Adipose tissue (tissue), 3 donors: ENCODE results near the gene PLEKHA8. TPM values are rescaled to one million over a fixed set of nuclear protein-coding genes. Genes with fewer than 3 reads are reported as not detected.

Experiments
- H3K27ac ChIP-seq: one replicate; pipeline ENCODE4 v1.5.1; 2013; ENCODE audit warnings: low read depth, low read length
- WGBS, 3 donors: extraction: QIAGEN DNeasy Blood & Tissue Kit; methylation state at CpG; one replicate each; pipeline ENCODE4 v1.1.7; 2013; 5-methylcytosine and 5-hydroxymethylcytosine counted together
- polyA plus RNA-seq, 3 donors: library from polyadenylated mRNA; stranded (reverse); fragments of 200-250 nt; gene quantifications; one replicate each; pipeline ENCODE4 v1.2.3, GENCODE V29; 2013
- donor health status: healthy with polysubstance abuse.
- donor health status: Bipolar disorder and iron deficiency.
- donor health status: healthy.

PLEKHA8 gene
- polyA plus RNA-seq, 3 donors: 2.1 to 3.5 (median 3.0) TPM

DNA sequence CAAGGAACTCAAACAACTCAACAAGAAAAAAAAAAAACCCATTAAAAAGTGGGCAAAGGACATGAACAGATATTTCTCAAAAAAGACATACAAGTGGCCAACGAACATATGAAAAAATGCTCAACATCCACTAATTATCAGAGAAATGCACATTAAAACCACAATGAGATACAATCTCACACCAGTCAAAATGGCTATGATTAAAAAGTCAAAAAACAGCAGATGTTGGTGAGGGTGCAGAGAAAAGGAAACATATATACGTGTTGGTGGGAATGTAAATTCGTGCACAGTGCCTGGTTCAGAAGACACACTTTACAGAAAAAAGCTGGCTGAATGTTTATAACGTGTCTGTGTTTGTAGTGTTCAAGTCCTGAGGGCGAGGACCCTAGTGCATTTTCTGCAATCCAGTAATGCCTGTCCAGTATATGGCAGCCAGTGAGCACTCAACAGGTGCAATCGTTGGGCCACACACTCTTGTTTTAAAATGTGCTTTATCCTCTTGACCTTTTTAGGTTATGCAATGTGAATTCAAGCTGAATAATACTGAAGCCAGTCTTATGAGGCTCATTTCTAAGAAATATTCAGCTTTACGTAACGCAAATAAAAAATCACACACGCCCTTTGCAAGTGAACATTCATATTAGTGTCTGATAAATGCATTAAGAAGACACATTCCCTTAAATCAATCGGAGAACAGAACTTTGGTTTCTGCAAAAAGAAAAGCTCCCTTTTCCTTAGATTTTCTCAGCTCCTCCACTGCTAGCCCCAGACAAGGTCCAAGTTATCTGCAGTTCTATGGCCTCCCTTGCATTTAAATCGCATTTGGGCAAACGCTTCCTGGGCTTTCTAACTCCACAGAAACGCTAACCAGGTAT, 105.8 kb downstream of the PLEKHA8 start:
- 24 to 42% (median 34%) methylated on average over 13 of the region's 13 CpGs for WGBS, 3 donors
- peak overlapping the region; percentile 35 for H3K27ac ChIP-seq

DNA sequence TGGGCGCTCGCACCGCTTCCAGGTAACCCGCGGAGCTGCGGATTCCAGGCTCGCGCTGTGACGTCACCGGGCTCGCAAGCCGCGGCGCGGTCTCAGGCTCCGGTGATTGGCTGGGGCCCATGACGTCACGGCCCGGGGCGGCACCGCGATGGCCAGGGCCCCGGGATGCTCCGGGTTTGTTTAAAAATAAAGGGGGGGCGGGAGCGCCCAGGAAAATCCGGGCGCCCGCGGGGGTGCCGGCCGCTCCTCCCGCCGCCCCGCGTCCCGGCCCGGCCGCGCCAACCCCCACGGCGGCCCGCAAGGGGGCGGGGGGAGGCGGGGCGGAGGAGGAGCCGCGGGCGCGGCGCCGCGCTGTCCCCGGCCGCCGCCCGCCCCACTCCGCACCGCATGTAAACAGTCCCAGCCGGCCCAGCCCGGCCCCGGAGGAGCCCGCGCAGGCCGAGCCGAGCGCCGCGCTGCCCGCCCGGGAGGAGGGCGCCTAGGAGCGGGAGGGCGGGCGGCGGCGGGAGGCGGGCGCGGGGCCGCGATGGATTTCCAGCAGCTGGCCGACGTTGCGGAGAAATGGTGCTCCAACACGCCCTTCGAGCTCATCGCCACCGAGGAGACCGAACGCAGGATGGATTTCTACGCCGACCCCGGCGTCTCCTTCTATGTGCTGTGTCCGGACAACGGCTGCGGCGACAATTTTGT, 106.5 kb downstream of the PLEKHA8 start, which contains the start of gene MTURN:
Gene MTURN, plus strand, starts transcription at position 376 of the 690 bp plus-strand sequence. Its CDS starts 151 bp downstream, at position 527.
- peak within 1 kb of the TSS; percentile 35 for H3K27ac ChIP-seq
- WGBS, 3 donors: 0% methylated on average over 75 to 99 of the region's 99 CpGs

DNA sequence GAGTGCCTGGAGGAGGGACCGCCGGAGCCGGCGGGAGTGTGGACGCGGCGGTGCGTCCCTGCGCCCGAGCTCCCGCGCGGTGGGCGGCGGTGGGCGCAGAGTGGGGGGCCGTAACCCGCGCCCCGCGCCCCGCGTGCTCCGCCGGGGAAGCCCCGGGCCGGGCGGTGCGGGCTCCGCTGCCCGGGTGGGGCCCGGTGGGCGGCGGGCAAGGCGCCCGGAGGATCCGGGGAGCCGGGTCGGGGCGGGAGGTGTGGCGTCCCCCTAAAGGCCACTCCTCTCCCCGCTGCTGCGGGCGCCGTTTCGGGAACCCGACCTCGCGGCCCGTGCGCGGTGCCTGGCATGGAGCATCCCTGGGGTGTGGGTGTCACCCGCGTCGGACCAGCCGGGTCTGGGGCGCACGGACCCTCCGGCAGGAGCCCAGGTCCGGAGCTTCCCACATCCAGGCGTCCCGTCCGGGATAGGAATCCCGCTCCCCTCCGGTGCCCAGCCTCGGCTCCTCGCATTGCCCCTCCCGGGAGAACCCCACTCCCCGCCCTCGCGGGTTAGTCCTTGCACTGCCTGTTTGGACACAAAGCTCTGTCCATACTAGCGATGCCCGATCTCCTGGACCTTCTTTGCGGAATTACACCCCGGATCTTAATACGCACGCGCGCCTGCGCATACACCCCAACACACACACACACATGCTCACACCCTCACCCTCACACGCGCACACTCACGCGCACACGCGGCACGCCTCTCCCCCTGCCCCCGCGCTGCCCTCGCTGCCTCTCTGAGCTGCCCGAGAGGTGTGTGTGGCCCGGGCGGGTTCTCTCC, 107.3 kb downstream of the PLEKHA8 start:
- 1% methylated on average over 61 to 93 of the region's 93 CpGs for WGBS, 3 donors
- H3K27ac ChIP-seq: peak overlapping the region; percentile 35

DNA sequence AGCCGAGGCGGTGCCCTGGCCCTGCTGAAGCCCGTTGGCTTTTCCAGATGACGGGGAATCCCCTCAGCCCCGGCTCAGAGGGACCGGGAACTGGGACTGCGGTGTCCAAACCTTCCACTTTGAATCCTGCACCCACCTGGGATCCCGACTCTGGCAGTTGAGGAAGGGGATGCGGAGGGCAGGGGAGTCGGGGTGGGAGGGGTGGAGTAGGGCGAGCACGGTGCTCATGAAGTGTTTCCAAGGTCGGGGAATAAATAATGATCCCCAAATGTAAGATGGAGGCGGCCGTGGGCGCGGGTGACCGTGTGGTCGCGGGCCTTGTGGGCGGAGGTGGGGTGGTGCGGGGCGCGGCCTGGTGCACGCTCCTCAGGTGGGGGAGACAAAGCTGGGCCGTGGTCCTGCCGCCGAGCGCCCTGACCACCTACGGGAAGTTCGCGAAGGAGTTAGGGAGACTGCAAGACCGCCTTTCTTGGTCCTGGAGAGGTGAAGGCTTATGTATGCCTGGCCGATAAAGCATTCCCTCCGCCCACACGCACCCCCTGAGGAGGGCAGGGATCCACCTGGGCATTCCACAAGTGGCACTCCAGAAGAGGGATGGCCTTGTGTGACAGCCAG, 108.0 kb downstream of the PLEKHA8 start:
- H3K27ac ChIP-seq: no peak overlapping the region
- 15 to 37% (median 16%) methylated on average over 34 to 36 of the region's 36 CpGs for WGBS, 3 donors

DNA sequence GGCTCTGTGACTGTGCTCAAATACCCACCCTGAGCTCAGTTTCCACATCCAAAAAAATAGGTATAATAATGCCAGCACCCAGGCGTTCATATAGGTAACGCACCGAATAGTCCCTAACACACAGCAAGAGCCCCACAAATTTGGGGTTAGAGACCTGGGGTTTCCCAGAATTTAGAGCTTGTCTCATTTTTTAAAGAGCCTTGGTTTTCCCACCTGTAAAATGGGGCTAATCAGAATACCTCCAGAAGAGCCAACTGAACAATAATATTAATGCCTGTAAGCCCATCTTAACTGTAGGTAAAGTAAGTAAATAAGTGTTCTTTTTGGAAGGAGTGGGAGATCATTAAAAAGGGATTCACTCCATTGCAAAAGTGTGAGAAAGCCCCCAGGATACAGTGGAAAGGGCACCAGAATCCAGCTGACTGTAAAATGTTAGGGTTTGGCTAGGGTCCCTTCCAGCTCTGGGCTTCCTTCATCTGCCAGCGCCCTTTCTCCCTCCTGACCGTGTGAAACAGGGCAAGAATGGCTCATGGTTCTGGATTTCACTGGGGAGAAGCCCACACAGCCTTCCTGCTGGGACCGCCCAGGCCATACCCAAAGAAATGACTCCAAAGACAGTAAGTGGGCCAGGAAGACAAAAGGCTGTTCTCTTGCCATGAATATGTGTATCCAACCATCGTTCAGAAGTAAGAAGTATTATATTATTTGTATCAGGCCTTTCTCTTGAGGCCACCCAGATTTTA, 108.7 kb downstream of the PLEKHA8 start:
- no peak overlapping the region for H3K27ac ChIP-seq
- WGBS, 3 donors: 70 to 86% (median 84%) methylated on average over 7 of the region's 7 CpGs

DNA sequence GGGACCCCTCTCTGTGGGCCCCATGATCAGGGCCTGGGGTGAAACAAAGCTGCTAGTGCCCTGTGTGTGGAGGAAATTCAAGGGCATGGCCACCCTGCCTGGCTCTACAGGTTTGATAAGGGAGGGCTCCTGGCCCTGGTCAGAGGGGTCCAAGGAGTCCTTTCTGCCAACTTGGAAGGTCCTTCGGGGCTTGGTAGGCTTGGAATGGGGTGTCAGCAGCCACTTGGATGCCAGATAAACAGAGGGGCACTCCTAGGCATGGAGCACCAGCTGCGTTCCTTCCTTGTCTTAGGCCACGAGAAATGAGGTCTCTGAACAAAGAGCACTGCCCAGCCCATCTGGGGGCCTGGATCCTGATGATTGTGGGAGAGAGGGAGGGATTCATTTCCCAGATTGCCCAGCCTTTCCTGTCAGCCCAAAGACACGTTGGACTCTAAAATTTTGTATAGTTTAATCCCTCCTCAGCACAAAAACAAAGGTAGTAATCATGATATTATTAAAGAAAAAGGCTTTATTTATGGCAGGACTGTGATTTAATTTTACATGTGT, 111.7 kb downstream of the PLEKHA8 start:
- 52 to 73% (median 59%) methylated on average over 4 of the region's 4 CpGs for WGBS, 3 donors
- no peak overlapping the region for H3K27ac ChIP-seq

DNA sequence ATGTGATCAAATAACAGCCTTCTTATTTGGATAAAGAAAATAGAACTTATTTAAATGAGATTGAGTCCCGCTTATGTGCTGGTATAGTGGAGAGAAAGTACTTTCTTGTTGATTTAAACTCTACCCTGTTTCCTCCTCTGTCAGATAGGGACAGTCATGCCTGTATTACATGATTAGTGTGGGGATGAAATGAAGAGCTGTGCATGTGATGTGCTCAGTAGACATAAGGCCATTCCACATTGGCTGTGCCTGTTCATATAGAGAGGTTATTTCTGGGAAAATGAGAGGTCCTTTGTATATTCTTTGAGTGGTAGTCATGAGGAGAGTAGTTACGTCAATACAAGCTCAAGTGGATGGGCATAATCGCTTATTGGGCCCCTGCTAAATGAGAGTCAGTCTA, 112.2 kb downstream of the PLEKHA8 start:
- H3K27ac ChIP-seq: no peak overlapping the region
- WGBS, 3 donors: 91 to 97% (median 96%) methylated on average over 3 of the region's 3 CpGs

DNA sequence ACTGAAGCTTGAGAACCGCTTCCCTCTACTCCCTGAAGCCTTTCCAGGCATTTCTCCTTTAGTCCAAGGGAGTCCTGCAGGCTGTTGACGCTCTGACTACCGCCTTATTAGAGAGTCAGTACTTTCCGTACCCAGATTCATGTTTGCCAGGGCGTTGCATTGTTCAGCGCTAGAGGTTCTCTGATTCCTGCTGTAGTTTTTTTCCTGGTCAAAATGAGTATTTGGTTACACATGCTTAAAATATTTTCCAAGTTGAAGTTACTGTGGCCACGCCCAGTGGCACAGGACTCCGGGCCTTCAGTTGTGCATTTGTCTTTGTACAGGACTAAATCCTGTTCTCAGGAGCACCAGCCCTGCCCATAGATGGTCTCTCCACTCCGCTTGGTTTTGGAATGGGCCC, 114.5 kb downstream of the PLEKHA8 start:
- H3K27ac ChIP-seq: no peak overlapping the region
- WGBS, 3 donors: 64 to 69% (median 67%) methylated on average over 9 of the region's 9 CpGs

DNA sequence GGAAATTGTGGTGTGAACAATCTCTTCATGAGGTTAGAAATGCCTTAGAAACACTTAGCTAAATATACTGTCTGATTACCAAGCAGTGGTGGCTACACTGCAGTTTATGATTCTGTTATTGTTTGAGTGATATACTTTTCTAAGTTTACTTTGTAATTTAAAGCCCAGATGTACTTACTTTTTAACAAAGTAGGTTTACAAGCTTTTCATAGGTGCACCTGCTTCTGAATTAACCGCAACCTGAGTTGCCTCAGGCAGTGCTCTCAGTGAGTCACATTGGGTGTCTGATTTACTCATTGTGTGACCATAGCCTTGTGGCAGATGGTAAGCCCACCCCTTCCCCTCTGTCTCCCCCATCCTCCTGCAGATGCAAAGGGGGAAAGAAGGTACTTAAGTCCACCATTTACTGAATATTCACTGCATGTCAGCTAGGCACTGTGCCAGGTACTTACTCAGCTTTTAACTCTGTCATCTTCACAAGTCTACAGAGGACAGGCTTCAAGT, 115.6 kb downstream of the PLEKHA8 start:
- no peak overlapping the region for H3K27ac ChIP-seq
- 88 to 93% (median 91%) methylated on average over 1 of the region's 1 CpG for WGBS, 3 donors

DNA sequence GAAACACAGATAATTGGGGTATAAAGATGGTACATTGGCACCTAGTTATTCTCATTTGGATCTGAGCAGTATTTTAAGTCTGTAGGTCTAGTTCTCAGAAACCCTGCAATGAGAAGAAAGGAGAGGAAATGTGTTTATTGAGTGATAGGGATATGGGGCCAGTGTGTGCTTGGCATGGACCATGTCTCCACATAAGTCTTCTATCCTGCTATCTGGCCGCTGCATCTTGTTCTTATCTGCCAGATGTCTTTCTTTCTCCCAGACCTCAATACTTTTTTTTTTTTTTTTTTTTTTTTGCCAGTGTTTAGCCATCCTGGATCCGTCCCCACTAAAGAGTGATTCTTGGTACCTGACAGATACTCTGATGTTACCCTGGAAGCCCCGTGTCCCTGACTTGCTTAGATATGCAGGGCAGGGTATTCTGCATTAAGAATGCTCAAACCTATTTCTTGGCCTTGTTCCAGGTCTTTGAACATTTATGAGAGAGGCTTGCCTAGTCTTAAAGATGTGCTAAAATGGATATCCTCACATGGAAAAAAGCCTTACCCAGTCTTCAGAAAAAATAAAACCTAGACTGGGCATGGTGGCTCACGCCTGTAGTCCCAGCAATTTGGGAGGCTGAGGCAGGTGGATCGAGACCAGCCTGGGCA, 116.6 kb downstream of the PLEKHA8 start:
- 82 to 85% (median 83%) methylated on average over 5 of the region's 5 CpGs for WGBS, 3 donors

DNA sequence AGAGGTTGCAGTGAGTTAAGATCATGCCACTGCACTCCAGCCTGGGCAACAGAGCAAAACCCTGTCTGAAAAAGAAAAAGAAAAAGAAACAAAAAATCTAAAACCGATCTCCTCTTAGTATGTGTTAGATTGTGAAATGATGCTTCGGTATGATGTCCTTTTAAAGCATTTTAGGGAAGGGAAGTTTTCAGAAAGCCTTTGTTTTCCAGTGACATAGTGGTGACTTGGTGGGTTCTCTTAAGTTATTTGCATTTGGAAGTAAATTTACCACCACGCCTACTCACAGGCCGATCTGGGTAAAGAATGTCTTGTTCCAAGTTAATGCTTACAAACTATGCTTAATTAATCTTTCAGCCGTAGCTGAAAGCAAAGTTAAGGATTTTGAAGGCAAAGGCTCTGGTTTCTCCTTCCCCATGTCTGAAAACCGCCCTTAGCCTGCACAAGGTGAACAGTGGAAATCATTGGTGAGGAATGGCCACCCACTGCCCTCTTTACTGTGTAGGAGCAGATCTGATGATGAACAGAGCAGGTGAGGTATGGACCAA, 117.3 kb downstream of the PLEKHA8 start:
- WGBS, 3 donors: 75 to 86% (median 81%) methylated on average over 6 of the region's 6 CpGs
- H3K27ac ChIP-seq: no peak overlapping the region

More for the DNA sequence above, 116.6 kb downstream of the PLEKHA8 start:
- no peak overlapping the region for H3K27ac ChIP-seq

DNA sequence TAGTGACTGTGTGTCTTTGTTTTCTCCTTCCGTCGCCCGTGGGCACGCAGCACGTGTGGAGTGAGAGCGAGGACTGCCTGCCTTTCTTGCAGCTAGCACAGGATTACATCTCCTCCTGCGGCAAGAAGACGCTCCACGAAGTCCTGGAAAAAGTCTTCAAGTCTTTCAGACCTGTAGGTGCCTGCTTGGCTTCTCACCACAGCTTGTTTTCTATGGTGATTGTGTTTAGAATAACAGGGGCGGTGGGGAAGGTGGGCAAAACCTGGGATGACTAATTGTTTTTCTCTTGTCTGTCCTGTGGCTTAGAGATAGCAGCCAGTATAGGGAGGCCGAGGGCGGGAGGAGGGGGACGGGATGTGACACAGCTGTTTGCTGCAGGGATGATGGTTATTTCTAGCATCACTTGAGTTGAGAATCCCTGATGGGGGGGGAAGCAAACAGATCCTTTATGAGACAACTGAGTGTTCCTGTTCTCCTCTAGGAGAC, 118.0 kb downstream of the PLEKHA8 start:
- H3K27ac ChIP-seq: no peak overlapping the region
- 65 to 88% (median 68%) methylated on average over 13 of the region's 13 CpGs for WGBS, 3 donors

DNA sequence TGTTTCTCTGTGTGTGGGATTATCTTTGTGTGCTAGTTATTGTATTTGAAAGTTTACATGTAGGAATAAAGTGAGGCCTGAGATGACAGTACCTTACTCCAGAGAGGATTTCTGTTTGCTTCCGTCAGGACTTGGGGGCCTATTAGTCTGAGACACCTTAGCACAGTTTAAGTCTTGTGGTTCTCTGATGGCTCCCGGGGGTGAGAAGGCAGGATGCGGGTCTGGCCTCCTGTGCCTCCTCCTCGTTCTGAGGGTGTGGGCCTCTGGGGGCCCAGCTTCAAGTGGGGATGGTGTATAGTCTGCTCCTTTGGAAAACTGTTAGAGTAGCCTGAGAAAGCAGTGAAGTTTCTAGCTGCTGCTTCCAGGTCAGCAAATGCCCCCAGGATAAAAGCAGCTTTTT, 119.0 kb downstream of the PLEKHA8 start:
- no peak overlapping the region for H3K27ac ChIP-seq

DNA sequence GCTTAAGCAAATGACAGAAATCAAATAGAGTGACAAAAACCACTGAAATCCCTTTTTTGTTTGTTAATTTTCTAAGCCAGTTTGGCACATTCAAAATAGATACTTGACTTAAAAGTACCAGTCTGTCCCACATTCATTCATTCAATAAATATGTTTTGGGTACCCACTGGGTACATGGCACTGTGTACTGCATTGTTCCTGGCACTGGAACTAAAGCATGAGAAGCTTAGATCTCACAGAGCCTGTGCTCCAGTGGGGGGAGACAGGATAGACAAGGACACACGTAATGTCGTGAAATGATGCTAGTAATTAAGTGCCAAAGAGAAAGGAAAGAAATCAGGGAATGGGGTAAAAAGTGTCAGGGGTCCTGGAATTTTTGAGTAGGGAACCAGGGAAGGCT, 119.6 kb downstream of the PLEKHA8 start:
- whole genome bisulfite sequencing, 3 donors: 93 to 98% (median 96%) methylated on average over 2 of the region's 2 CpGs
- no peak overlapping the region for H3K27ac ChIP-seq

More for the DNA sequence above, 119.0 kb downstream of the PLEKHA8 start:
- 52 to 84% (median 55%) methylated on average over 4 of the region's 4 CpGs for WGBS, 3 donors

DNA sequence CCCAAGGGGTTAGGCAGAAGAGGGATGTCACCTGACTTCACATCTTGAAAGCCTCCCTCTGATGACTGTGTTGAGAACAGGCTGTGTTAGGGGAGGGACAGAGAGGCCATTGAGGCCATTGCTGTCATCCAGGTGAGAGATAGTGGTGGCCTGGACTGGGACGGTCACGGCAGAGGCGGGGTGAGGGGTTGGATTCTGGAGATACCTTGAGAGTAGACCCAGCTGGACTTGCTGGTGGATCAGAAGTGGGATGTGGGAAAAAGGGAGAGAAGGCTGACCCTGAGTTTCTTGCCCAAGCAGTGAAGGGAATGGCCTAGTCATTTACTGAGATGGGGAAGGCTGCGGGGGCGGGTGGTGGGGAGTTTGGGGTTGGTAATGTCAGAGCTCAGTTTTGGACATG, 120.2 kb downstream of the PLEKHA8 start:
- no peak overlapping the region for H3K27ac ChIP-seq
- 93 to 97% (median 96%) methylated on average over 5 of the region's 5 CpGs for WGBS, 3 donors

DNA sequence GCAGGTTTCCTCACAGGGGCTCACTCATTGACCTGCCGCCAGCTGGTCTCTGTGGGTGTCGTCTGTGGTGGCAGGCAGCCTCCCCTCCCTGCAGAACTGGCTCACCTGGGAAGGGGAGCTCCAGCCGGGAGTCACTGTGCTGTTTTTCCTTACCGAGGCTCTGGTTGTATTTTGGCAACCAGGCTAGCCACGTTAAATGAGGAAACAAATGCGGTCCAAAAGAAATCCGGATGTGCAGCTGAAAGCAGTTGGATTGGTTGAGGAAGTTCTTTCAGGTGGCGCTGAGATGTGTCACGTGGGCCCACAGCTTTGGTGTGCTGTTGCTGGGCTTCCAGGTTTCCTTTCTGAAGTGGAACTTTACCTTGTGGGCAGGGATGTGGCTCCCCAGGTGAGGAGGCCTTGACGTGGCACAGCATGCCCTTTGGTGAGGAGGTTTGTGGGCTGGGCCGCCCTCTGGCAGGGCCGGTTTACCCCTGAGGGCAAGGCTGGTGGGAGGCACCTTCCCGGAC, 120.8 kb downstream of the PLEKHA8 start:
- no peak overlapping the region for H3K27ac ChIP-seq
- 46 to 67% (median 49%) methylated on average over 13 of the region's 13 CpGs for WGBS, 3 donors
